Measurements from ENCODE around the gene SAV1.
"Not testable (repeated sequence)": the region's sequence is repeated elsewhere in the genome, so short reads cannot be mapped to it uniquely, and the experiment has no call there.

Gene SAV1

GRCh38 chr14:50664579-50664978 is 3.5 kb downstream of the SAV1 start:
- not testable (repeated sequence) for DNase-seq

- DNase-seq = no peak
These were observed 8.7 kb downstream of the SAV1 start for GRCh38 chr14:50659327-50659974.

GRCh38 chr14:50658203-50658602 is 9.9 kb downstream of the SAV1 start:
- no peak for DNase-seq

- DNase-seq = no peak
These were observed 10.4 kb downstream of the SAV1 start for GRCh38 chr14:50657753-50658152.

GRCh38 chr14:50656776-50657175 is 11.3 kb downstream of the SAV1 start:
- no peak for DNase-seq

GRCh38 chr14:50649691-50650090 is 18.4 kb downstream of the SAV1 start:
- DNase-seq = no peak

- DNase-seq = no peak
These were observed 20.4 kb downstream of the SAV1 start for GRCh38 chr14:50647753-50648152.

- no peak for DNase-seq
These were observed 20.8 kb downstream of the SAV1 start for GRCh38 chr14:50647282-50647681.

GRCh38 chr14:50635141-50635540 is 33.0 kb downstream of the SAV1 start:
- no peak for DNase-seq

GRCh38 chr14:50633954-50634353 is 34.2 kb downstream of the SAV1 start:
- DNase-seq = no peak

GRCh38 chr14:50631408-50631821 is 36.7 kb downstream of the SAV1 start:
- no peak for DNase-seq

GRCh38 chr14:50624947-50625346 is 43.2 kb downstream of the SAV1 start:
- DNase-seq = not testable (repeated sequence)

- DNase-seq = no peak
These were observed 43.7 kb downstream of the SAV1 start for GRCh38 chr14:50624447-50624846.

- no peak for DNase-seq
These were observed 45.1 kb downstream of the SAV1 start for GRCh38 chr14:50622978-50623377.

- no peak for DNase-seq
These were observed 47.8 kb downstream of the SAV1 start for GRCh38 chr14:50620341-50620740.

- DNase-seq = no peak
These were observed 48.5 kb downstream of the SAV1 start for GRCh38 chr14:50619569-50620141.

GRCh38 chr14:50616275-50616674 is 51.8 kb downstream of the SAV1 start:
- DNase-seq = no peak

- no peak for DNase-seq
These were observed 52.6 kb downstream of the SAV1 start for GRCh38 chr14:50615552-50615951.

GRCh38 chr14:50615056-50615455 is 53.0 kb downstream of the SAV1 start:
- no peak for DNase-seq

- DNase-seq = no peak
These were observed 55.3 kb downstream of the SAV1 start for GRCh38 chr14:50612806-50613205.

- no peak for DNase-seq
These were observed 57.6 kb downstream of the SAV1 start for GRCh38 chr14:50610465-50610864.

- DNase-seq = no peak
These were observed 59.7 kb downstream of the SAV1 start for GRCh38 chr14:50608302-50608851.

- DNase-seq = no peak
These were observed 60.3 kb downstream of the SAV1 start for GRCh38 chr14:50607761-50608160.

- DNase-seq = no peak
These were observed 60.9 kb downstream of the SAV1 start for GRCh38 chr14:50607181-50607580.

- no peak for DNase-seq
These were observed 61.6 kb downstream of the SAV1 start for GRCh38 chr14:50606468-50606867.
